Smooth muscle cell (in vitro differentiated cells): ENCODE data around the gene FCAMR. TPM values are rescaled to one million over a fixed set of nuclear protein-coding genes. Genes with fewer than 3 reads are reported as not detected.

Experiments
- DNase-seq: peaks from one replicate; lab custom pipeline; 2025; ENCODE audit not compliant: unreplicated experiment; lab: John Stamatoyannopoulos, UW
- H2AFZ ChIP-seq: fragments of 200-600 bp; sonication (generic); 2 replicates; pipeline ENCODE4 v1.6.0; 2016; ENCODE audit warnings: antibody characterized with exemption, low read depth, mild to moderate bottlenecking
- H3F3A ChIP-seq: fragments of 200-600 bp; sonication (generic); 2 replicates; pipeline ENCODE4 v1.6.0; 2017; ENCODE audit warnings: antibody characterized with exemption, low read depth
- H3K27ac ChIP-seq: fragments of 200-600 bp; sonication (generic); 2 replicates; pipeline ENCODE4 v1.5.1; 2016; ENCODE audit warnings: low read depth, mild to moderate bottlenecking
- H3K27me3 ChIP-seq: fragments of 200-600 bp; sonication (generic); 2 replicates; pipeline ENCODE4 v1.6.1; 2016; ENCODE audit warnings: low read depth, mild to moderate bottlenecking
- H3K36me3 ChIP-seq: fragments of 200-600 bp; sonication (generic); 2 replicates; pipeline ENCODE4 v1.5.1; 2016; ENCODE audit warnings: low read depth
- H3K4me1 ChIP-seq: fragments of 200-600 bp; sonication (generic); 2 replicates; pipeline ENCODE4 v1.5.1; 2016; ENCODE audit warnings: low read depth
- H3K4me2 ChIP-seq: fragments of 200-600 bp; sonication (generic); 2 replicates; pipeline ENCODE4 v1.6.0; 2016; ENCODE audit warnings: mild to moderate bottlenecking
- H3K4me3 ChIP-seq: fragments of 200-600 bp; sonication (generic); 2 replicates; pipeline ENCODE4 v1.5.1; 2016; ENCODE audit warnings: mild to moderate bottlenecking
- H3K79me2 ChIP-seq: fragments of 200-600 bp; sonication (generic); 2 replicates; pipeline ENCODE4 v1.6.0; 2016; ENCODE audit warnings: low read depth, mild to moderate bottlenecking
- H3K9ac ChIP-seq: fragments of 200-600 bp; sonication (generic); 2 replicates; pipeline ENCODE4 v1.6.0; 2016; ENCODE audit warnings: low read depth
- H3K9me3 ChIP-seq: fragments of 200-600 bp; sonication (generic); replicated peaks from 2 replicates; pipeline ENCODE4 v1.5.1; 2016; ENCODE audit warnings: low read depth
- H4K20me1 ChIP-seq: fragments of 200-600 bp; sonication (generic); 2 replicates; pipeline ENCODE4 v1.6.0; 2016; ENCODE audit warnings: low read depth
- CTCF ChIP-seq: fragments of 200-600 bp; sonication (generic); IDR thresholded peaks from 2 replicates; pipeline ENCODE4 v1.5.1; 2017; ENCODE audit warnings: borderline replicate concordance, mild to moderate bottlenecking, antibody characterized with exemption; ENCODE audit not compliant: insufficient read depth, poor library complexity, severe bottlenecking
- WGBS: methylation state at CpG from one replicate; pipeline ENCODE4 v1.1.7; 2016; ENCODE audit warnings: low lambda C conversion rate; 5-methylcytosine and 5-hydroxymethylcytosine counted together
- polyA plus RNA-seq: library from polyadenylated mRNA; unstranded; fragments of >200 nt; fragmentation: Nextera tagmentation; extraction: Ambion mirVana; gene quantifications from 2 replicates; pipeline ENCODE4 v1.2.1, GENCODE V29; 2016
- total RNA-seq: library from RNA; depleted of rRNA; stranded (reverse); fragments of >200 nt; gene quantifications from 2 replicates; pipeline ENCODE4 v1.2.3, GENCODE V29; 2014

The FCAMR gene
- total and polyA plus RNA-seq, 2 experiments from 2014 or later, result not detected

DNA sequence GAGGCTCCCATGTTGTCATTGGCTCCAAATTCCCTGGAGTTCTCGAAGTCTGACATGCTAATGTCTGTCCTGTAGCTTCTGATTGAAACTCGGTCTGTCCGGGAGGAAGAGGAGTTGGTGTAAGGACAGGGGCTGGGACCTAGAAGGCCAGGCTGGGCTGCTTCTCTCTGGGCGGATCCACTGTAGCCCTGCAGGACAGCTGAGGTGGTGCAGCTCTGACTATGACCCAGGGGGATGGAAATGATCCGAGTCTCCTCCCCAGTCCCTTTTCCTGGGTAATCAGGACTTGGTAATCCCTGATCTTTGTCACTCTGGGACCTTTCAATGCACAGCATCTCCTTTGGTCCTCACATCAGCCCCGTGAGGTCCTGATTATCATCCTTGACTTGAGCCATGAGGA is 38.6 kb downstream of the FCAMR start:
- Histone ChIP-seq H3K9ac (no peak overlapping the region), H3K36me3 (no peaks in the 10 kb centered on the region), H3K4me3 (no peak overlapping the region), H3K27ac (no peak overlapping the region), H4K20me1 (no peaks in the 10 kb centered on the region), H3F3A (no peaks in the 10 kb centered on the region), H3K79me2 (no peaks in the 10 kb centered on the region), H3K4me1 (no peaks in the 10 kb centered on the region), H3K4me2 (no peak overlapping the region), H3K9me3 (no peaks in the 10 kb centered on the region), H2AFZ (no peak overlapping the region), H3K27me3 (peaks cover 14% of the 10 kb centered on the region)
- no peak for DNase-seq
- no peak for TF ChIP-seq CTCF
- 78% methylated on average over 6 of the region's 6 CpGs for WGBS

DNA sequence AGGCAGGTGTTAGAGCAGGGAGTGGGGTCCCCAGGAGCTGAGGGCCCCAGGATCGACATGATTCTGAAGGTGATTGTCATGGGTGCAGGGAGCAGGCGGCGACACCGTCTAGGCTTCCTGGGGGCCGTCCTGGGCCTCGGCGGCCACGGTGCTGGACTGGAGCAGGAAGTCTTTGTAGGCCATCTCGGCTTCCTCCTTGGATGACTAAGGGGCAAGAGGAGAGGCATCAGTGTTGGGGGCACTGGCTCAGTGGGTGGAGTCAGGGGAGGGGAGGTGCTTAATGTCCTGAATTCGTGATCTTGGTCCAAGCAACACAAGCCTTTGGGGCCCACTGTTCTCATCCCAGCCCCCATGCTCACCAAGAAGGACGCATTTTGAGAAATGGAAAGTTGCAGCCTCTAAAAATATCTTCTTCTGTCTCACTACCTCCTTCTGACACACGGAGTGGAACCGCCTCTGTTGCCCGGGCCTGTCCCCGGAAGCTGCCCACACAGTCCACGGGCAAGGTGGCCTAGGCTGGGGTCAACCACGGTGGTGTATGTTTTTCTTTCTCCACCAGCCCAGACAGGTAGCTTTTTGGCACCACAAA is 40.0 kb downstream of the FCAMR start:
- H4K20me1 ChIP-seq, result no peaks in the 10 kb centered on the region
- no peaks in the 10 kb centered on the region for H3K36me3 ChIP-seq
- no peak for DNase-seq
- H3K27ac ChIP-seq, result no peak overlapping the region
- no peak overlapping the region for H3K9ac ChIP-seq
- H2AFZ ChIP-seq, result no peak overlapping the region
- no peaks in the 10 kb centered on the region for H3F3A ChIP-seq
- H3K4me1 ChIP-seq, result no peaks in the 10 kb centered on the region
- no peak for TF ChIP-seq CTCF
- H3K4me3 ChIP-seq, result no peak overlapping the region
- H3K27me3 ChIP-seq, result peaks cover 3% of the 10 kb centered on the region
- 92% methylated on average over 17 of the region's 17 CpGs for WGBS
- no peaks in the 10 kb centered on the region for H3K9me3 ChIP-seq
- no peaks in the 10 kb centered on the region for H3K79me2 ChIP-seq
- no peak overlapping the region for H3K4me2 ChIP-seq

DNA sequence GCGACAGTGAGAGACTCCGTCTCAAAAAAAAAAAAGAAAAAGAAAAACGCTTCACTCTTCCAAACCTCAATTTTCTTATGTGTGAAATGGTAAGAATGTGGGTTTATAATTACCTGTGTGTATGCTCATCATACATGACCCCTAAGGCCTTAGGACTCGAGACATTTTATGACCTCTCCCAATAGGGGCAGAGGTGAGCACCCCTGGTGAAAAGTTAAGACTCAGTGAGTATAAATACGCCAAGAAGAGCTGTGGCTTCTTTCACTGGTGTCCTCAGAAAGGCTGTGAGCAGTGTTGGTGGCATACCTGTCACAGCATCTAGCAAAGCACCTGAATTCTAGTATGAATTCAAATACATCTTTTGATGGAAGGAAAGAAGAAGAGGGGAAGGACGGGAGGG is 40.7 kb downstream of the FCAMR start:
- no peak overlapping the region for H3K4me3 ChIP-seq
- no peaks in the 10 kb centered on the region for H3K36me3 ChIP-seq
- no peaks in the 10 kb centered on the region for H3F3A ChIP-seq
- no peak overlapping the region for H3K4me2 ChIP-seq
- H3K27ac ChIP-seq, result no peak overlapping the region
- 93% methylated on average over 6 of the region's 6 CpGs for WGBS
- DNase-seq, result no peak
- H3K9ac ChIP-seq, result no peak overlapping the region
- H3K27me3 ChIP-seq, result peaks cover 3% of the 10 kb centered on the region
- no peaks in the 10 kb centered on the region for H4K20me1 ChIP-seq
- H2AFZ ChIP-seq, result no peak overlapping the region
- no peaks in the 10 kb centered on the region for H3K4me1 ChIP-seq
- no peak for TF ChIP-seq CTCF
- no peaks in the 10 kb centered on the region for H3K9me3 ChIP-seq
- H3K79me2 ChIP-seq, result no peaks in the 10 kb centered on the region

DNA sequence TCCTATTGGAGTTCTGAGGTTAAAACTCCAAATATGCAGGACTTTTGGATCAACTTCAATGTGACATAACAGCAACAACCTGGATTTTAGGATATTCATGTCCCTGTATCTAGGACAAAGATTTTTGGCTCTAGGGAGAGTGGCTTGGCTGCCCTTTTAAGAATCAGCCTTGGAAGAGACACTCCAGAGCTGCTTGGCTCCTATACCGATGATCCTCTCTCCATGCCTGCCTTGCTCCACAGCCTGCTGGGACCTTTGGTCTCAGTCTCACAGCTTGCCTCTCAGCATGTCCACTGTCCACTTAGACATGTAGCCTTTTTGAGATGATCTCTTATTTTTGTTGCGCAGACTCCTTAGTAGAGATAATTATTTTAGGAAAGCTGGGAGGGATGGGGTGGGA is 44.0 kb downstream of the FCAMR start:
- no peak for TF ChIP-seq CTCF

More for the DNA sequence above, 44.0 kb downstream of the FCAMR start:
- Histone ChIP-seq H4K20me1 (no peaks in the 10 kb centered on the region), H3K36me3 (no peaks in the 10 kb centered on the region), H3K4me2 (no peak overlapping the region), H3F3A (no peaks in the 10 kb centered on the region), H3K9ac (no peak overlapping the region), H3K27ac (no peak overlapping the region), H3K27me3 (no peaks in the 10 kb centered on the region), H3K79me2 (no peaks in the 10 kb centered on the region), H2AFZ (no peak overlapping the region), H3K4me3 (no peak overlapping the region), H3K4me1 (no peaks in the 10 kb centered on the region), H3K9me3 (no peaks in the 10 kb centered on the region)
- no peak for DNase-seq
- WGBS, result 98% methylated on average over 2 of the region's 2 CpGs
